Type B pancreatic cell (in vitro differentiated cells): ENCODE data around the gene ITFG1. TPM values are rescaled to one million over a fixed set of nuclear protein-coding genes. Genes with fewer than 3 reads are reported as not detected.

ENCODE experiments used
- DNase-seq: peaks from one replicate; pipeline ENCODE4 v3.0.0; 2021; ENCODE audit warnings: mixed read lengths; ENCODE audit not compliant: unreplicated experiment; ENCODE audit errors: extremely low spot score
- H3K27ac Mint-ChIP-seq: 2 replicates; pipeline ENCODE4 v1.8.0; 2021; ENCODE audit warnings: mild to moderate bottlenecking, mixed read lengths
- H3K27me3 Mint-ChIP-seq: 2 replicates; pipeline ENCODE4 v1.8.0; 2021; ENCODE audit warnings: mixed read lengths
- H3K36me3 Mint-ChIP-seq: 2 replicates; pipeline ENCODE4 v1.8.0; 2021; ENCODE audit warnings: mixed read lengths
- H3K4me1 Mint-ChIP-seq: one replicate; pipeline ENCODE4 v1.8.0; 2021; ENCODE audit warnings: mixed read lengths; ENCODE audit not compliant: unreplicated experiment
- H3K4me3 Mint-ChIP-seq: 2 replicates; pipeline ENCODE4 v1.8.0; 2021; ENCODE audit warnings: mild to moderate bottlenecking, mixed read lengths
- H3K9me3 Mint-ChIP-seq: 2 replicates; pipeline ENCODE4 v1.8.0; 2021; ENCODE audit warnings: mixed read lengths
- CTCF ChIP-seq: fragments of 200-600 bp; sonication (generic); conservative IDR thresholded peaks from 2 replicates; pipeline ENCODE4 v1.5.0; 2021; ENCODE audit warnings: antibody characterized with exemption, mild to moderate bottlenecking
- total RNA-seq: library from RNA; stranded (reverse); gene quantifications from 2 replicates; pipeline ENCODE4 v1.2.1, GENCODE V29; 2021; ENCODE audit warnings: low replicate concordance

Gene ITFG1
- total RNA-seq, 1 donor from 2014 or later: 47.1 TPM

- H3K27me3 Mint-ChIP-seq: no peaks in the 10 kb centered on the region
- no peak overlapping the region for H3K27ac Mint-ChIP-seq
- no peak for TF ChIP-seq CTCF
- H3K9me3 Mint-ChIP-seq: no peaks in the 10 kb centered on the region
- no peak for DNase-seq
- H3K4me3 Mint-ChIP-seq: no peak overlapping the region
- H3K4me1 Mint-ChIP-seq: no peaks in the 10 kb centered on the region
- H3K36me3 Mint-ChIP-seq: peaks cover 13% of the 10 kb centered on the region
Measured at GRCh38 chr16:47392081-47392480, 68.8 kb downstream of the ITFG1 start.

GRCh38 chr16:47388705-47389104, 72.2 kb downstream of the ITFG1 start:
- no peaks in the 10 kb centered on the region for H3K36me3 Mint-ChIP-seq
- peaks cover 10% of the 10 kb centered on the region for H3K4me1 Mint-ChIP-seq
- H3K27ac Mint-ChIP-seq: no peak overlapping the region
- no peak overlapping the region for H3K4me3 Mint-ChIP-seq
- no peak for TF ChIP-seq CTCF
- H3K27me3 Mint-ChIP-seq: no peaks in the 10 kb centered on the region
- DNase-seq: no peak
- H3K9me3 Mint-ChIP-seq: no peaks in the 10 kb centered on the region

GRCh38 chr16:47387026-47387734, 73.7 kb downstream of the ITFG1 start:
- DNase-seq: no peak
- no peak overlapping the region for H3K4me3 Mint-ChIP-seq
- H3K27me3 Mint-ChIP-seq: no peaks in the 10 kb centered on the region
- no peak overlapping the region for H3K27ac Mint-ChIP-seq
- H3K36me3 Mint-ChIP-seq: no peaks in the 10 kb centered on the region
- no peaks in the 10 kb centered on the region for H3K9me3 Mint-ChIP-seq
- no peak for TF ChIP-seq CTCF
- peaks cover 10% of the 10 kb centered on the region for H3K4me1 Mint-ChIP-seq

GRCh38 chr16:47386201-47386718, 74.6 kb downstream of the ITFG1 start:
- no peaks in the 10 kb centered on the region for H3K27me3 Mint-ChIP-seq
- TF ChIP-seq CTCF: no peak
- no peak overlapping the region for H3K4me3 Mint-ChIP-seq
- H3K27ac Mint-ChIP-seq: no peak overlapping the region
- H3K36me3 Mint-ChIP-seq: no peaks in the 10 kb centered on the region
- no peak for DNase-seq
- H3K9me3 Mint-ChIP-seq: no peaks in the 10 kb centered on the region
- peaks cover 10% of the 10 kb centered on the region for H3K4me1 Mint-ChIP-seq

GRCh38 chr16:47382362-47382761, 78.5 kb downstream of the ITFG1 start:
- Mint-ChIP-seq H3K4me3 (no peak overlapping the region), H3K27me3 (no peaks in the 10 kb centered on the region), H3K27ac (no peak overlapping the region), H3K9me3 (no peaks in the 10 kb centered on the region), H3K36me3 (no peaks in the 10 kb centered on the region), H3K4me1 (peaks cover 10% of the 10 kb centered on the region)
- no peak for TF ChIP-seq CTCF
- no peak for DNase-seq
